Measurements from ENCODE around the gene OGA. TPM values are rescaled to one million over a fixed set of nuclear protein-coding genes. Genes with fewer than 3 reads are reported as not detected.

OGA gene
- total and polyA plus RNA-seq, 9 of the 15 experiments (the other 6 are each of a cell fraction or from before 2014, with no cell fraction given): 13.5 to 73.5 (median 59.5) TPM

DNA sequence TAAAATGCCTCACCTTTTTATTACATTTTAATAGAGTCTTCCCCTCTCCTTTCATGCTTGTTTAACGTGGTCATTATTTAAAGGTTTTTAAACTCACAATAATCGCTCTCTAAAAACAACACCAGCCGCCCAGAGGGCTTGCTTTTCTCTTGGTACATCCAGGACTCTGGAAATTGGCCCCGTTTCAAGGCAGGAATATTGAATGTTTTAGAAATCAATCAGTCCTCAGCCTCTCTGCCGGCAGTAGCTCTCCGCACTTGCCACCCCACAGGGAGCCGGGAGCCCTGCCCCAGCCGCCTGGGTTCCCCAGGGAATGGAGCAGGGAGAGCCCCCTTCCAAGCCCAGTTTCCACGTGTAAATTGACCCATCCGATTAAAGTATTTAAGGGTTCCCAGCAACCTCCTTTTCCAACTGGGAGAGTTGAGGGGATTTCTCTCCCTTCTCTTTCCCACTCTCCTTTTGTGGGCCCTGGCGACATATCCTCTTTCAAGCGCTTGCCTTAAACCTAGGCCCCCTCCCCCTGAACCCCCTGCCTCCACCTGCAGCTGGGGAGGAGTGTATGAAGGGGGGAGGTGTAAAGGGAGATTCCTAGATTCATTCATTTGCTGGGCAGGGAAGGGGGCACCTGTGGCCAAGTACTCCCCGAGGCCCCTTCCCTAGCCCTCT, 44.2 kb downstream of the OGA start (continued):
- TF ChIP-seq, protein P1, sequence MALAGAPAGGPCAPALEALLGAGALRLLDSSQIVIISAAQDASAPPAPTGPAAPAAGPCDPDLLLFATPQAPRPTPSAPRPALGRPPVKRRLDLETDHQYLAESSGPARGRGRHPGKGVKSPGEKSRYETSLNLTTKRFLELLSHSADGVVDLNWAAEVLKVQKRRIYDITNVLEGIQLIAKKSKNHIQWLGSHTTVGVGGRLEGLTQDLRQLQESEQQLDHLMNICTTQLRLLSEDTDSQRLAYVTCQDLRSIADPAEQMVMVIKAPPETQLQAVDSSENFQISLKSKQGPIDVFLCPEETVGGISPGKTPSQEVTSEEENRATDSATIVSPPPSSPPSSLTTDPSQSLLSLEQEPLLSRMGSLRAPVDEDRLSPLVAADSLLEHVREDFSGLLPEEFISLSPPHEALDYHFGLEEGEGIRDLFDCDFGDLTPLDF (CRISPR knock-in tag; IDR thresholded peaks at IDR 0.05): no peak
- TF ChIP-seq SMARCB1 (IDR thresholded peaks at IDR 0.05; ENCODE audit: insufficient read length, low read depth) (no peak), SRF (CRISPR knock-in tag; IDR thresholded peaks at IDR 0.05) (no peak), STAG1 (CRISPR knock-in tag; IDR thresholded peaks at IDR 0.05; ENCODE audit: borderline replicate concordance) (no peak), ARID1B (IDR thresholded peaks at IDR 0.05) (no peak), NFRKB (IDR thresholded peaks at IDR 0.05; ENCODE audit: low read depth) (no peak)
- TF ChIP-seq, protein P2, sequence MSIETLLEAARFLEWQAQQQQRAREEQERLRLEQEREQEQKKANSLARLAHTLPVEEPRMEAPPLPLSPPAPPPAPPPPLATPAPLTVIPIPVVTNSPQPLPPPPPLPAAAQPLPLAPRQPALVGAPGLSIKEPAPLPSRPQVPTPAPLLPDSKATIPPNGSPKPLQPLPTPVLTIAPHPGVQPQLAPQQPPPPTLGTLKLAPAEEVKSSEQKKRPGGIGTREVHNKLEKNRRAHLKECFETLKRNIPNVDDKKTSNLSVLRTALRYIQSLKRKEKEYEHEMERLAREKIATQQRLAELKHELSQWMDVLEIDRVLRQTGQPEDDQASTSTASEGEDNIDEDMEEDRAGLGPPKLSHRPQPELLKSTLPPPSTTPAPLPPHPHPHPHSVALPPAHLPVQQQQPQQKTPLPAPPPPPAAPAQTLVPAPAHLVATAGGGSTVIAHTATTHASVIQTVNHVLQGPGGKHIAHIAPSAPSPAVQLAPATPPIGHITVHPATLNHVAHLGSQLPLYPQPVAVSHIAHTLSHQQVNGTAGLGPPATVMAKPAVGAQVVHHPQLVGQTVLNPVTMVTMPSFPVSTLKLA (conservative IDR thresholded peaks at IDR 0.05): no peak
- TF ChIP-seq, protein P3, sequence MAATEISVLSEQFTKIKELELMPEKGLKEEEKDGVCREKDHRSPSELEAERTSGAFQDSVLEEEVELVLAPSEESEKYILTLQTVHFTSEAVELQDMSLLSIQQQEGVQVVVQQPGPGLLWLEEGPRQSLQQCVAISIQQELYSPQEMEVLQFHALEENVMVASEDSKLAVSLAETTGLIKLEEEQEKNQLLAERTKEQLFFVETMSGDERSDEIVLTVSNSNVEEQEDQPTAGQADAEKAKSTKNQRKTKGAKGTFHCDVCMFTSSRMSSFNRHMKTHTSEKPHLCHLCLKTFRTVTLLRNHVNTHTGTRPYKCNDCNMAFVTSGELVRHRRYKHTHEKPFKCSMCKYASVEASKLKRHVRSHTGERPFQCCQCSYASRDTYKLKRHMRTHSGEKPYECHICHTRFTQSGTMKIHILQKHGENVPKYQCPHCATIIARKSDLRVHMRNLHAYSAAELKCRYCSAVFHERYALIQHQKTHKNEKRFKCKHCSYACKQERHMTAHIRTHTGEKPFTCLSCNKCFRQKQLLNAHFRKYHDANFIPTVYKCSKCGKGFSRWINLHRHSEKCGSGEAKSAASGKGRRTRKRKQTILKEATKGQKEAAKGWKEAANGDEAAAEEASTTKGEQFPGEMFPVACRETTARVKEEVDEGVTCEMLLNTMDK (IDR thresholded peaks at IDR 0.05; ENCODE audit: borderline replicate concordance, insufficient read depth, low read depth, low read length, poor library complexity, severe bottlenecking): no peak

Data from K562 (cell line).